Measurements from ENCODE around the gene SMARCAD1. TPM values are rescaled to one million over a fixed set of nuclear protein-coding genes. Genes with fewer than 3 reads are reported as not detected.
A peak's percentile ranks its signal among the peaks of the same experiment; 100 is the strongest.

Gene SMARCAD1, protein sequence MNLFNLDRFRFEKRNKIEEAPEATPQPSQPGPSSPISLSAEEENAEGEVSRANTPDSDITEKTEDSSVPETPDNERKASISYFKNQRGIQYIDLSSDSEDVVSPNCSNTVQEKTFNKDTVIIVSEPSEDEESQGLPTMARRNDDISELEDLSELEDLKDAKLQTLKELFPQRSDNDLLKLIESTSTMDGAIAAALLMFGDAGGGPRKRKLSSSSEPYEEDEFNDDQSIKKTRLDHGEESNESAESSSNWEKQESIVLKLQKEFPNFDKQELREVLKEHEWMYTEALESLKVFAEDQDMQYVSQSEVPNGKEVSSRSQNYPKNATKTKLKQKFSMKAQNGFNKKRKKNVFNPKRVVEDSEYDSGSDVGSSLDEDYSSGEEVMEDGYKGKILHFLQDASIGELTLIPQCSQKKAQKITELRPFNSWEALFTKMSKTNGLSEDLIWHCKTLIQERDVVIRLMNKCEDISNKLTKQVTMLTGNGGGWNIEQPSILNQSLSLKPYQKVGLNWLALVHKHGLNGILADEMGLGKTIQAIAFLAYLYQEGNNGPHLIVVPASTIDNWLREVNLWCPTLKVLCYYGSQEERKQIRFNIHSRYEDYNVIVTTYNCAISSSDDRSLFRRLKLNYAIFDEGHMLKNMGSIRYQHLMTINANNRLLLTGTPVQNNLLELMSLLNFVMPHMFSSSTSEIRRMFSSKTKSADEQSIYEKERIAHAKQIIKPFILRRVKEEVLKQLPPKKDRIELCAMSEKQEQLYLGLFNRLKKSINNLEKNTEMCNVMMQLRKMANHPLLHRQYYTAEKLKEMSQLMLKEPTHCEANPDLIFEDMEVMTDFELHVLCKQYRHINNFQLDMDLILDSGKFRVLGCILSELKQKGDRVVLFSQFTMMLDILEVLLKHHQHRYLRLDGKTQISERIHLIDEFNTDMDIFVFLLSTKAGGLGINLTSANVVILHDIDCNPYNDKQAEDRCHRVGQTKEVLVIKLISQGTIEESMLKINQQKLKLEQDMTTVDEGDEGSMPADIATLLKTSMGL
- total RNA-seq (10 to 100 TPM; 18.7 to 30.5 (median 21.4) TPM), polyA plus RNA-seq (10 to 100 TPM; 10.2 to 15.2 TPM)
- long read RNA-seq, donor 1, partial matches to known transcripts: 9 of 14 reads
- long read RNA-seq, donor 1, other reads (novel, unspliced or antisense): 5 of 14 reads
- long read RNA-seq, donor 2, full-length matches to known transcripts: 4 of 4 reads
- long read RNA-seq, donor 2, partial matches to known transcripts: 0 of 4 reads
- long read RNA-seq, donor 2, other reads (novel, unspliced or antisense): 0 of 4 reads
- long read RNA-seq, donor 3, full-length matches to known transcripts: 11 of 21 reads
- long read RNA-seq, donor 3, partial matches to known transcripts: 1 of 21 reads
- long read RNA-seq, donor 3, other reads (novel, unspliced or antisense): 9 of 21 reads

DNA sequence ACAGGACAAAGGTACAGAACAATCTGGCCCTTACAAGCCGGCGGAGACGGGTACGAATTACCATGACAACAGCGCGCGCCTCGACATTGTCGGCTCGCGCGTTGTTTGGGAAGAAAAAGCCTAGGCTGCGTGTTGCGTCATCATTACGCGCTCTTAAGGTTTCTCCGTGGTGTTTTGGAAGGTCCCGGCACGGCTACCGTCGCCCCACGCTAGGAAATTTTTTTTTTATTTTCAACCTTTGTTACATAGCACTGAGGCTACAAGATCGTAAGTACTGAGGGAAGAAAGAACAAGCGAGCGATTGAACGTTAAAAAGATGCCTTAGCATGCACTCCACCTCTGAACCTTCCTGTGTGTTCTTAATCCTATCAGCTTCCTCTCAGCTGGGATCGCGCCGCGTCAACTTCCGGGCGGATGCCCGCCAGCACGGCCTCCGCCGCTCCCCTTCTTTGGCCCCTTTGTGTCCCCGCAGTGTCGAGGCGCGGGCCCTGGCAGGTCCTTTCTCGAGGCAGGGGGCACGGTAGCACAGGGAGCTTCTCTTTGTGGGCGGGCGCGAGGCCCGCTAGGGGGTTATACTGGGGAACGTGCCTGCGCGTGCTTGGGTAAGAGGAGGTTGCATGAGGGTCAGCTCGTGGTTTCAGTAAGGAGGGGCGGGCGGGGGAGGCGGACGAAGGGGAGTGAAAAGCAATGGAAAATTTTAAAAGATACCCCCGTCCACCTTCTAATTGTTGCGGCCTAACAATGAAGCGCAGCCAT is at the start of gene SMARCAD1:
Gene SMARCAD1, plus strand, starts transcription at position 397 of the 756 bp plus-strand sequence. CDS start 530 bp downstream, outside the sequence.
- no peak for TF ChIP-seq POLR2A (IDR thresholded peaks at IDR 0.05)
- TF ChIP-seq, protein P1, sequence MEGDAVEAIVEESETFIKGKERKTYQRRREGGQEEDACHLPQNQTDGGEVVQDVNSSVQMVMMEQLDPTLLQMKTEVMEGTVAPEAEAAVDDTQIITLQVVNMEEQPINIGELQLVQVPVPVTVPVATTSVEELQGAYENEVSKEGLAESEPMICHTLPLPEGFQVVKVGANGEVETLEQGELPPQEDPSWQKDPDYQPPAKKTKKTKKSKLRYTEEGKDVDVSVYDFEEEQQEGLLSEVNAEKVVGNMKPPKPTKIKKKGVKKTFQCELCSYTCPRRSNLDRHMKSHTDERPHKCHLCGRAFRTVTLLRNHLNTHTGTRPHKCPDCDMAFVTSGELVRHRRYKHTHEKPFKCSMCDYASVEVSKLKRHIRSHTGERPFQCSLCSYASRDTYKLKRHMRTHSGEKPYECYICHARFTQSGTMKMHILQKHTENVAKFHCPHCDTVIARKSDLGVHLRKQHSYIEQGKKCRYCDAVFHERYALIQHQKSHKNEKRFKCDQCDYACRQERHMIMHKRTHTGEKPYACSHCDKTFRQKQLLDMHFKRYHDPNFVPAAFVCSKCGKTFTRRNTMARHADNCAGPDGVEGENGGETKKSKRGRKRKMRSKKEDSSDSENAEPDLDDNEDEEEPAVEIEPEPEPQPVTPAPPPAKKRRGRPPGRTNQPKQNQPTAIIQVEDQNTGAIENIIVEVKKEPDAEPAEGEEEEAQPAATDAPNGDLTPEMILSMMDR (IDR thresholded peaks at IDR 0.05): no peak
- no peak for TF ChIP-seq EP300 (IDR thresholded peaks at IDR 0.05)
- Histone ChIP-seq H3K27me3 (no peaks in the 10 kb centered on the region), H3K9me3 (no peaks in the 10 kb centered on the region), H3K4me1 (ENCODE audit: insufficient read depth) (peaks cover 4% of the 10 kb centered on the region), H3K27ac (peak within 1 kb of the TSS; percentile 71 to 86), H3K36me3 (no peaks in the 10 kb centered on the region), H3K4me3 (peak within 1 kb of the TSS; percentile 78)
- intact Hi-C loops (cut with DNase I): no loop called here
- 0 to 1% (median 0%) methylated on average over 57 of the region's 57 CpGs for WGBS, 3 donors
- peak; percentile 86 to 93 (median 90) for DNase-seq

DNA sequence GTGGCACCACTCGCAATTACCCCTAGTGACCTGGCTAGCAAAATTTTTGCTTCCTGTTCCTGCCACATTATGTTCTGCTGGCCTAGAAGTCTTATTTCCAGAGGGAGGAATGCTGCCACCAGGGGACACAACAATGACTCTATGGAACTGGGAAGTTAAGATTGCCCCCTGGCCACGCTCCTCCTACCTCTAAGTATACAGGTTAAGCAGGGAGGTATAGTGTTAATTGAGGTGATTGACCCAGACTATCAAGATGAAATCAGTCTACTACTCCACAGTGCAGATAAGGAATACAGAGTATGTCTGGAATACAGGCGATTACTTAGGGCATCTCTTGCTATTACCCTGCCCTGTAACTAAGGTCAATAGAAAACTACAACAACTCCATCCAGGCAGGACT is 48.8 kb upstream of the SMARCAD1 start:
- H3K4me3 ChIP-seq: no peak overlapping the region
- H3K36me3 ChIP-seq: no peaks in the 10 kb centered on the region
- no peaks in the 10 kb centered on the region for H3K27me3 ChIP-seq
- TF ChIP-seq EP300 (IDR thresholded peaks at IDR 0.05): no peak
- TF ChIP-seq POLR2A (IDR thresholded peaks at IDR 0.05): no peak
- TF ChIP-seq, protein P1 (IDR thresholded peaks at IDR 0.05): no peak
- no peaks in the 10 kb centered on the region for H3K4me1 ChIP-seq (ENCODE audit: insufficient read depth)
- H3K9me3 ChIP-seq: peaks cover 0 to 6% of the 10 kb centered on the region in 2 donors
- no peak overlapping the region for H3K27ac ChIP-seq
- intact Hi-C loops (cut with DNase I): no loop called here
- DNase-seq: no peak
- WGBS, 3 donors: 83 to 88% (median 87%) methylated on average over 3 of the region's 3 CpGs

DNA sequence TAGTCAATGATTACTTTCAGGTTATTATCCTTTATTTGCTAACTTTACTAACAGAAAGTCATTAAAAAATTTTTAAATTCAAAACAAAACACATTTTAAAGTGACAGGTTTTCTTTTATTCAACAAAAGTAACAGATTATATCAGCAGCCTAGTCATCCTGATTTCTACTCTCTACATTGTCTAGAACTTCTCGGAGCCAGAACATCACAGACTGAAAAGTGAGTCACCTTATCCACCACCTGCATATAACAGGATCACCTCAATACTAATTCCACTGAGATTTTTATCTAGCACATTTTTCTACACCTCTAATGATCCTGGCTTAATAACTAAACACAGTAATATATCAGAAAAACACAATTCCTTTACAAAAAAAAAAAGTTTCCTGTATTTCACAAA is 47.9 kb upstream of the SMARCAD1 start:
- H3K4me1 ChIP-seq (ENCODE audit: insufficient read depth): no peaks in the 10 kb centered on the region
- H3K27me3 ChIP-seq: no peaks in the 10 kb centered on the region
- 80 to 87% (median 85%) methylated on average over 1 of the region's 1 CpG for WGBS, 3 donors
- H3K4me3 ChIP-seq: no peak overlapping the region
- intact Hi-C loops (cut with DNase I): no loop called here
- no peaks in the 10 kb centered on the region for H3K36me3 ChIP-seq
- H3K9me3 ChIP-seq: peaks cover 0 to 6% of the 10 kb centered on the region in 2 donors
- no peak for DNase-seq
- no peak for TF ChIP-seq EP300 (IDR thresholded peaks at IDR 0.05)
- TF ChIP-seq, protein P1 (IDR thresholded peaks at IDR 0.05): no peak
- TF ChIP-seq POLR2A (IDR thresholded peaks at IDR 0.05): no peak
- no peak overlapping the region for H3K27ac ChIP-seq

All from ovary (tissue), 10 donors.